Measurements from ENCODE around the gene RORC. TPM values are rescaled to one million over a fixed set of nuclear protein-coding genes. Genes with fewer than 3 reads are reported as not detected.
"Not testable (repeated sequence)": the region's sequence is repeated elsewhere in the genome, so short reads cannot be mapped to it uniquely, and the experiment has no call there.

RORC gene
- total RNA-seq, 6 experiments from 2014 or later: not detected

- Mint-ChIP-seq H3K4me1 (ENCODE audit: low read depth) (peaks cover 20% of the 10 kb centered on the region), H3K27me3 (ENCODE audit: insufficient read depth) (peaks cover 19% of the 10 kb centered on the region), H3K36me3 (ENCODE audit: low read depth) (no peaks in the 10 kb centered on the region), H3K27ac (no peak overlapping the region), H3K9me3 (no peaks in the 10 kb centered on the region), H3K4me3 (no peak overlapping the region)
- no peak for DNase-seq
- TF ChIP-seq, protein P1, sequence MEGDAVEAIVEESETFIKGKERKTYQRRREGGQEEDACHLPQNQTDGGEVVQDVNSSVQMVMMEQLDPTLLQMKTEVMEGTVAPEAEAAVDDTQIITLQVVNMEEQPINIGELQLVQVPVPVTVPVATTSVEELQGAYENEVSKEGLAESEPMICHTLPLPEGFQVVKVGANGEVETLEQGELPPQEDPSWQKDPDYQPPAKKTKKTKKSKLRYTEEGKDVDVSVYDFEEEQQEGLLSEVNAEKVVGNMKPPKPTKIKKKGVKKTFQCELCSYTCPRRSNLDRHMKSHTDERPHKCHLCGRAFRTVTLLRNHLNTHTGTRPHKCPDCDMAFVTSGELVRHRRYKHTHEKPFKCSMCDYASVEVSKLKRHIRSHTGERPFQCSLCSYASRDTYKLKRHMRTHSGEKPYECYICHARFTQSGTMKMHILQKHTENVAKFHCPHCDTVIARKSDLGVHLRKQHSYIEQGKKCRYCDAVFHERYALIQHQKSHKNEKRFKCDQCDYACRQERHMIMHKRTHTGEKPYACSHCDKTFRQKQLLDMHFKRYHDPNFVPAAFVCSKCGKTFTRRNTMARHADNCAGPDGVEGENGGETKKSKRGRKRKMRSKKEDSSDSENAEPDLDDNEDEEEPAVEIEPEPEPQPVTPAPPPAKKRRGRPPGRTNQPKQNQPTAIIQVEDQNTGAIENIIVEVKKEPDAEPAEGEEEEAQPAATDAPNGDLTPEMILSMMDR (IDR thresholded peaks at IDR 0.05): no peak
These were observed 28.3 kb upstream of the RORC start for GRCh38 chr1:151859891-151860293.

GRCh38 chr1:151858886-151859665 is 27.5 kb upstream of the RORC start:
- no peak for DNase-seq
- peaks cover 20% of the 10 kb centered on the region for H3K4me1 Mint-ChIP-seq (ENCODE audit: low read depth)
- H3K27ac Mint-ChIP-seq: no peak overlapping the region
- no peaks in the 10 kb centered on the region for H3K36me3 Mint-ChIP-seq (ENCODE audit: low read depth)
- no peaks in the 10 kb centered on the region for H3K9me3 Mint-ChIP-seq
- H3K27me3 Mint-ChIP-seq (ENCODE audit: insufficient read depth): peaks cover 14% of the 10 kb centered on the region
- TF ChIP-seq, protein P1 (IDR thresholded peaks at IDR 0.05): no peak
- no peak overlapping the region for H3K4me3 Mint-ChIP-seq

DNA sequence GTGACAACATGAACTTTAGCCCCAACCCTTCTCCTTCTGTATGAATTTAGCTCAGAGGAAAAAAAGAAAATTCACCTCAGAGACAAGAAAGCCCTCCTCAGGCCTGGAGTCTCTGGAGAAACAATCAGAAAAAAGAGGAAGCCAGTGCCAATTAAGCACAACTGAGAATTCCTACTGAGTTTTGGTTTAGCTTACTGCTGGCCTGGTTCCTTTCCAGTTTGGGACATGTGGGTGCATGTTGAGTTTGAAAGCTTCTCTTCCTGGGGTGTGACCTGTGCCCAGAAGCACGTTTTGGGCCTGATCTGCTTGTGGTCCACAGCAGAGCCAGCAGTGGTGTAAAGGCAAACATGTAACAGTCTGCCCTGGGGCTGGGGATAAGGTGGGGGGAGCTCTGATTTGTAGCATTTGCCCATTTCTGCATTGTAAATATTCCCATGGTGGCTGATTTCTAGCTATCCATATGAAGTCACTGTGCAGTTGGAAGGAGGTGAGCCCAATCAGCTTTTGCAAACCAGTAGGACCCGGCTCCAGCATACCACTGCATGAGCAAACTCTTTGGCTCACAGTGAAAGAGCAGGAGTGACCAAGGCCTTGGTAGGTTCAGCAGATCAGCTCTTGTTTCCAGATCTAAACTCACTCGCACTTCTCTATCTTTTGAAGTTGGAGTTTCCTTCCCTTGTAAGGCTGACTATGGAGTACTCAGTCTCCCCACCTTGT is 26.6 kb upstream of the RORC start:
- DNase-seq: peak; percentile 32
- Mint-ChIP-seq H3K27me3 (ENCODE audit: insufficient read depth) (peaks cover 14% of the 10 kb centered on the region), H3K4me1 (ENCODE audit: low read depth) (peaks cover 20% of the 10 kb centered on the region), H3K4me3 (no peak overlapping the region), H3K36me3 (ENCODE audit: low read depth) (no peaks in the 10 kb centered on the region), H3K27ac (peak overlapping the region; percentile 36; the same call in 1 of the 2 replicates), H3K9me3 (no peaks in the 10 kb centered on the region)
- TF ChIP-seq, protein P1 (IDR thresholded peaks at IDR 0.05): no peak

- no peaks in the 10 kb centered on the region for H3K36me3 Mint-ChIP-seq (ENCODE audit: low read depth)
- H3K27ac Mint-ChIP-seq: no peak overlapping the region; the same call in 1 of the 2 replicates
- H3K4me1 Mint-ChIP-seq (ENCODE audit: low read depth): peaks cover 20% of the 10 kb centered on the region
- no peak for DNase-seq
- TF ChIP-seq, protein P1 (IDR thresholded peaks at IDR 0.05): no peak
- no peaks in the 10 kb centered on the region for H3K9me3 Mint-ChIP-seq
- H3K27me3 Mint-ChIP-seq (ENCODE audit: insufficient read depth): peaks cover 27% of the 10 kb centered on the region
- H3K4me3 Mint-ChIP-seq: no peak overlapping the region
These were observed 24.3 kb upstream of the RORC start for GRCh38 chr1:151855933-151856332.

- peaks cover 20% of the 10 kb centered on the region for H3K4me1 Mint-ChIP-seq (ENCODE audit: low read depth)
- peaks cover 27% of the 10 kb centered on the region for H3K27me3 Mint-ChIP-seq (ENCODE audit: insufficient read depth)
- not testable (repeated sequence) for H3K27ac Mint-ChIP-seq; H3K36me3 Mint-ChIP-seq (ENCODE audit: low read depth); DNase-seq; H3K9me3 Mint-ChIP-seq; H3K4me3 Mint-ChIP-seq
These were observed 23.9 kb upstream of the RORC start for GRCh38 chr1:151855516-151855915.

DNA sequence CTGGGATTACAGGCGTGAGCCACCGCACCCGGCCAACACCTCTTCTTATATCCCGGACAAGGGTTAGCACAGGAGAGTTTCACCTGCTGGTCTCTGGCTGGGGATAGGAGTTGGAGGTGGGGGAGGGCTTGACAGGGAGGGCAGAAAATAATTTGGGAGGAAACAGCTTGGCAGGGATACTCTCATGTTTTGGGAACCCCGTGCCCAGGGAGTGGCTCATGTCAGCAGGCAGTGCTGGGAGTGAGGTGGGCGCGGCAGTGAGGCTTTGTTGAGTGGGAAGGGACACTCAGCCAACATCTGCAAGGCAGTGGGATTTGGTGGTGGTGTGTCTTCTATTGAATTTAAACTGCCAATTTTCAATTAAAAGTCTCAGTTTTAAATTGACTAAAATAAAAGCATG is 23.1 kb upstream of the RORC start:
- Mint-ChIP-seq H3K4me3 (no peak overlapping the region), H3K27me3 (ENCODE audit: insufficient read depth) (peaks cover 33% of the 10 kb centered on the region), H3K27ac (no peak overlapping the region), H3K36me3 (ENCODE audit: low read depth) (no peaks in the 10 kb centered on the region), H3K9me3 (no peaks in the 10 kb centered on the region), H3K4me1 (ENCODE audit: low read depth) (peaks cover 20% of the 10 kb centered on the region)
- DNase-seq: no peak
- TF ChIP-seq, protein P1 (IDR thresholded peaks at IDR 0.05): no peak
